Measurements from ENCODE around the gene ATP2A3.

DNA sequence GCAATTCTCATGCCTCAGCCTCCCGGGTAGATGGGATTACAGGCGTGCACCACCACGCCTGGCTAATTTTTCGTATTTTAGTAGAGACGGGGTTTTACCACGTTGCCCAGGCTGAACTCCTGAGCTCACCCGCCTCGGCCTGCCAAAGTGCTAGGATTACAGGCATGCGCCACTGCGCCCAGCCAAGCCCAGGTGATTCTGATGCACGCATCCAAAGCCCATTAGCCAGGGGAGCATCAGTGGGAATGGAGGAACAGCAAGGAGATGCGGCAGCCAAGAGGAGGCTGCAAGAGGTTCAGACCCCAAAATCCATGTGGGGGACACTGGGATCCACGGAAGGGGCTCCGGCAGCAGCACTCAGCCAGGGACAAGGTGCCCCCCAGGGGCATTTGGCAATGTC is 12.1 kb downstream of the ATP2A3 start:
- TF ChIP-seq, protein P1, sequence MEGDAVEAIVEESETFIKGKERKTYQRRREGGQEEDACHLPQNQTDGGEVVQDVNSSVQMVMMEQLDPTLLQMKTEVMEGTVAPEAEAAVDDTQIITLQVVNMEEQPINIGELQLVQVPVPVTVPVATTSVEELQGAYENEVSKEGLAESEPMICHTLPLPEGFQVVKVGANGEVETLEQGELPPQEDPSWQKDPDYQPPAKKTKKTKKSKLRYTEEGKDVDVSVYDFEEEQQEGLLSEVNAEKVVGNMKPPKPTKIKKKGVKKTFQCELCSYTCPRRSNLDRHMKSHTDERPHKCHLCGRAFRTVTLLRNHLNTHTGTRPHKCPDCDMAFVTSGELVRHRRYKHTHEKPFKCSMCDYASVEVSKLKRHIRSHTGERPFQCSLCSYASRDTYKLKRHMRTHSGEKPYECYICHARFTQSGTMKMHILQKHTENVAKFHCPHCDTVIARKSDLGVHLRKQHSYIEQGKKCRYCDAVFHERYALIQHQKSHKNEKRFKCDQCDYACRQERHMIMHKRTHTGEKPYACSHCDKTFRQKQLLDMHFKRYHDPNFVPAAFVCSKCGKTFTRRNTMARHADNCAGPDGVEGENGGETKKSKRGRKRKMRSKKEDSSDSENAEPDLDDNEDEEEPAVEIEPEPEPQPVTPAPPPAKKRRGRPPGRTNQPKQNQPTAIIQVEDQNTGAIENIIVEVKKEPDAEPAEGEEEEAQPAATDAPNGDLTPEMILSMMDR (IDR thresholded peaks at IDR 0.05) = no peak
- no peak for TF ChIP-seq POLR2A (IDR thresholded peaks at IDR 0.05)

Measured in adrenal gland (tissue), 5 donors.